ENCODE results near the gene KIF12. TPM values are rescaled to one million over a fixed set of nuclear protein-coding genes. Genes with fewer than 3 reads are reported as not detected.

KIF12 gene
- total RNA-seq, 2 experiments from 2014 or later: not detected

- no peak for ATAC-seq
- H3K27me3 Mint-ChIP-seq: peaks cover 2% of the 10 kb centered on the region
- no peak for DNase-seq
- TF ChIP-seq CTCF (IDR thresholded peaks at IDR 0.05): no peak
- H3K9me3 Mint-ChIP-seq: no peaks in the 10 kb centered on the region
- no peak overlapping the region for H3K27ac Mint-ChIP-seq
- intact Hi-C loops (cut with micrococcal nuclease): no loop called here
- no peak overlapping the region for H3K4me3 Mint-ChIP-seq
- H3K4me1 Mint-ChIP-seq (ENCODE audit: low read depth): no peaks in the 10 kb centered on the region
- ChIA-PET POLR2A (no interaction called here), CTCF (interaction anchor here (3.1 kb wide), 1 partner anchor 214 kb away, joined by 10 read pairs; no protein-coding TSS in a partner anchor)
- no peaks in the 10 kb centered on the region for H3K36me3 Mint-ChIP-seq (ENCODE audit: low read depth)
Measured at GRCh38 chr9:114076237-114077161, 22.6 kb downstream of the KIF12 start.

- no peak for TF ChIP-seq CTCF (IDR thresholded peaks at IDR 0.05)
- Mint-ChIP-seq H3K9me3 (no peaks in the 10 kb centered on the region), H3K4me3 (no peak overlapping the region), H3K27me3 (peaks cover 2% of the 10 kb centered on the region), H3K4me1 (ENCODE audit: low read depth) (no peaks in the 10 kb centered on the region), H3K27ac (no peak overlapping the region), H3K36me3 (ENCODE audit: low read depth) (no peaks in the 10 kb centered on the region)
- POLR2A ChIA-PET: no interaction called here
- CTCF ChIA-PET: interaction anchor here (3.1 kb wide), 1 partner anchor 215 kb away, joined by 10 read pairs; no protein-coding TSS in a partner anchor
- intact Hi-C loops (cut with micrococcal nuclease): no loop called here
- DNase-seq (no peak), ATAC-seq (no peak)
Measured at GRCh38 chr9:114075602-114076001, 23.5 kb downstream of the KIF12 start.

GRCh38 chr9:114072184-114073140 lies 26.6 kb downstream of the KIF12 start:
- no peaks in the 10 kb centered on the region for H3K36me3 Mint-ChIP-seq (ENCODE audit: low read depth)
- DNase-seq (no peak), ATAC-seq (no peak)
- POLR2A ChIA-PET: no interaction called here
- no peaks in the 10 kb centered on the region for H3K4me1 Mint-ChIP-seq (ENCODE audit: low read depth)
- no peak for TF ChIP-seq CTCF (IDR thresholded peaks at IDR 0.05)
- H3K27me3 Mint-ChIP-seq: peaks cover 2% of the 10 kb centered on the region
- CTCF ChIA-PET: interaction anchor here (1.2 kb wide), 1 partner anchor 10 kb away, joined by 5 read pairs; no protein-coding TSS in a partner anchor
- intact Hi-C loops (cut with micrococcal nuclease): no loop called here
- H3K4me3 Mint-ChIP-seq: no peak overlapping the region
- H3K9me3 Mint-ChIP-seq: no peaks in the 10 kb centered on the region
- no peak overlapping the region for H3K27ac Mint-ChIP-seq

- TF ChIP-seq CTCF (IDR thresholded peaks at IDR 0.05): no peak
- H3K4me3 Mint-ChIP-seq: no peak overlapping the region
- H3K27me3 Mint-ChIP-seq: peaks cover 2% of the 10 kb centered on the region
- no peaks in the 10 kb centered on the region for H3K9me3 Mint-ChIP-seq
- ChIA-PET POLR2A (no interaction called here), CTCF (interaction anchor here (1.4 to 1.5 kb wide), 2 partner anchors 11 to 220 kb away, joined by 4 read pairs; no protein-coding TSS in a partner anchor)
- H3K27ac Mint-ChIP-seq: no peak overlapping the region
- H3K4me1 Mint-ChIP-seq (ENCODE audit: low read depth): no peaks in the 10 kb centered on the region
- DNase-seq (no peak), ATAC-seq (no peak)
- no peaks in the 10 kb centered on the region for H3K36me3 Mint-ChIP-seq (ENCODE audit: low read depth)
- intact Hi-C loops (cut with micrococcal nuclease): no loop called here
Measured at GRCh38 chr9:114071197-114071795, 27.8 kb downstream of the KIF12 start.
